Right lobe of liver (tissue), 6 donors: ENCODE results near the gene ASCL3. TPM values are rescaled to one million over a fixed set of nuclear protein-coding genes. Genes with fewer than 3 reads are reported as not detected.

Experiments used
- ATAC-seq, 4 donors: fragments of 200-7000 bp; cut with Tn5 transposase; one replicate each; pipeline ENCODE4 v1.9.1; 2020; ENCODE audit warnings: mild to moderate bottlenecking in 4 of 4, moderate library complexity in 4 of 4
- DNase-seq, 3 donors: peaks; one replicate each; pipeline ENCODE4 v3.0.0-alpha.2; 2020
- H3K27ac ChIP-seq, 3 donors: fragments of 200-600 bp; one replicate each; pipeline ENCODE4 v1.8.0; 2022
- H3K27me3 ChIP-seq, 2 donors: fragments of 200-600 bp; one replicate each; pipeline ENCODE4 v1.8.0; 2022
- H3K36me3 ChIP-seq, 4 donors: fragments of 200-600 bp; sonication (generic) in 1 of 4; one replicate each; pipeline versions ENCODE4 v1.5.1 to v1.8.0; 2017 to 2022; ENCODE audit warnings: control low read depth in 1 of 4
- H3K4me1 ChIP-seq, 4 donors: fragments of 200-600 bp; sonication (generic) in 1 of 4; one replicate each; pipeline versions ENCODE4 v1.5.1 to v1.8.0; 2017 to 2022; ENCODE audit warnings: control low read depth in 1 of 4
- H3K4me3 ChIP-seq, 3 donors: fragments of 200-600 bp; one replicate each; pipeline ENCODE4 v1.8.0; 2022
- H3K9me3 ChIP-seq, 4 donors: fragments of 200-600 bp; sonication (generic) in 1 of 4; one replicate each; pipeline versions ENCODE4 v1.5.1 to v1.8.0; 2017 to 2022; ENCODE audit warnings: control low read depth in 1 of 4
- CTCF ChIP-seq, 4 donors: fragments of 200-600 bp in 3 of 4; fragments of 450-650 bp in 1 of 4; IDR thresholded peaks; one replicate each; pipeline versions ENCODE4 v1.5.1 to v1.8.0; 2016 to 2022; ENCODE audit warnings: antibody characterized with exemption in 4 of 4, mild to moderate bottlenecking in 2 of 4
- POLR2A ChIP-seq: fragments of 450-650 bp; IDR thresholded peaks from one replicate; pipeline ENCODE4 v1.6.1; 2017; ENCODE audit warnings: antibody characterized with exemption, mild to moderate bottlenecking
- WGBS: methylation state at CpG from one replicate; pipeline ENCODE4 v1.1.6; 2018; ENCODE audit warnings: low coverage, low lambda C conversion rate; ENCODE audit not compliant: insufficient coverage; ENCODE audit errors: missing lambda C conversion rate; 5-methylcytosine and 5-hydroxymethylcytosine counted together
- intact Hi-C, 2 donors: fragments of 100-400 bp; cut with DNase I; formaldehyde crosslinking; loops; one replicate each; pipeline versions ENCODE4 v1.11.2 to v1.14.1; 2022
- total RNA-seq, 6 experiments: library from RNA; depleted of rRNA in 2 of 6; stranded (reverse); fragments of >200 nt in 2 of 6; fragmentation: NEBNext Ultra II Directional in 3 of 6; extraction: Animal tissue kit (Norgen Biotek cat#: 25700) in 3 of 6; gene quantifications; one replicate each; pipeline versions ENCODE4 v1.1.0 to v1.2.4, GENCODE V29; 2016 to 2023
- donor health status: DM: no; HTN: yes; CAD: no.
- donor health status: DM: no; HTN: no; CAD: no.
- donor health status: DM: no; HTN: no; CAD: no.
- donor health status: DM: no; HTN: yes; CAD: no.
- donor health status: DM: no; HTN: yes; CAD: no.

ASCL3 gene
- total RNA-seq, 6 experiments from 2014 or later, result not detected

GRCh38 chr11:8963569-8964323 is 20.9 kb upstream of the ASCL3 start:
- Histone ChIP-seq H3K4me3 (peak overlapping the region; percentile 84 to 97 (median 87)), H3K27ac (peak overlapping the region; percentile 80 to 92 (median 88)), H3K4me1 (peaks cover 0 to 28% (median 13%) of the 10 kb centered on the region in 4 donors), H3K27me3 (no peaks in the 10 kb centered on the region), H3K9me3 (no peaks in the 10 kb centered on the region), H3K36me3 (no peaks in the 10 kb centered on the region)
- WGBS, result under 1% methylated on average over 18 of the region's 39 CpGs
- TF ChIP-seq CTCF (IDR thresholded peaks at IDR 0.05) (no peak), POLR2A (no peak)
- DNase-seq, result peak; percentile 86 to 91 (median 90)
- intact Hi-C loops, result loop anchor here in 1 of 2 donors (5.0 kb wide), 1 partner anchor 281 kb away; the partner anchor contains the start of genes RPL27A and TRIM66
- peak; percentile 73 to 83 (median 81) for ATAC-seq

- no peak overlapping the region for H3K27ac ChIP-seq
- peak overlapping the region in 1 of 3 donors; percentile 84 for H3K4me3 ChIP-seq
- WGBS, result 25% methylated on average over 2 of the region's 2 CpGs
- DNase-seq, result no peak
- H3K27me3 ChIP-seq, result no peaks in the 10 kb centered on the region
- H3K36me3 ChIP-seq, result no peaks in the 10 kb centered on the region
- no peak for ATAC-seq
- TF ChIP-seq CTCF (IDR thresholded peaks at IDR 0.05) (no peak), POLR2A (no peak)
- intact Hi-C loops, result loop anchor here in 1 of 2 donors (5.0 kb wide), 1 partner anchor 281 kb away; the partner anchor contains the start of genes RPL27A and TRIM66
- peaks cover 0 to 28% (median 13%) of the 10 kb centered on the region in 4 donors for H3K4me1 ChIP-seq
- no peaks in the 10 kb centered on the region for H3K9me3 ChIP-seq
Observed at GRCh38 chr11:8962841-8963240, 20.0 kb upstream of the ASCL3 start.

- ATAC-seq (no peak), DNase-seq (no peak)
- peaks cover 0 to 6% (median 0%) of the 10 kb centered on the region in 4 donors for H3K36me3 ChIP-seq
- TF ChIP-seq POLR2A (no peak), CTCF (IDR thresholded peaks at IDR 0.05) (no peak)
- WGBS, result 34% methylated on average over 2 of the region's 2 CpGs
- intact Hi-C loops, result loop anchor here in 1 of 2 donors (5.0 kb wide), 1 partner anchor 279 kb away; the partner anchor contains the start of genes RPL27A and TRIM66
- no peak overlapping the region for H3K27ac ChIP-seq
- H3K27me3 ChIP-seq, result no peaks in the 10 kb centered on the region
- H3K9me3 ChIP-seq, result no peaks in the 10 kb centered on the region
- peaks cover 0 to 28% (median 13%) of the 10 kb centered on the region in 4 donors for H3K4me1 ChIP-seq
- H3K4me3 ChIP-seq, result no peak overlapping the region
Observed at GRCh38 chr11:8961401-8961800, 18.6 kb upstream of the ASCL3 start.

GRCh38 chr11:8959546-8960166 is 16.8 kb upstream of the ASCL3 start:
- Histone ChIP-seq H3K4me3 (no peak overlapping the region), H3K9me3 (no peaks in the 10 kb centered on the region), H3K36me3 (peaks cover 0 to 20% (median 6%) of the 10 kb centered on the region in 4 donors), H3K27ac (peak overlapping the region in 1 of 3 donors; percentile 45), H3K27me3 (no peaks in the 10 kb centered on the region), H3K4me1 (peaks cover 0 to 20% (median 9%) of the 10 kb centered on the region in 4 donors)
- intact Hi-C loops, result loop anchor here in 1 of 2 donors (5.0 kb wide), 1 partner anchor 277 kb away; the partner anchor contains the start of genes RPL27A and TRIM66
- peak; percentile 56 to 65 (median 60) for TF ChIP-seq CTCF (IDR thresholded peaks at IDR 0.05)
- TF ChIP-seq POLR2A, result no peak
- DNase-seq, result no peak
- WGBS, result 41% methylated on average over 2 of the region's 2 CpGs
- ATAC-seq, result peak; percentile 36 to 55 (median 45)
